CD4-positive, alpha-beta T cell treated with Interferon gamma for 1 hour (primary cell): ENCODE data around the gene UBE2D3.

Experiments used
- DNase-seq: peaks from one replicate; pipeline ENCODE4 v3.0.0-alpha.2; 2020

UBE2D3 gene

GRCh38 chr4:102787944-102788343, 39.4 kb downstream of the UBE2D3 start:
- no peak for DNase-seq

GRCh38 chr4:102787096-102787881, 40.1 kb downstream of the UBE2D3 start:
- no peak for DNase-seq

GRCh38 chr4:102786279-102786678, 41.1 kb downstream of the UBE2D3 start:
- no peak for DNase-seq

GRCh38 chr4:102783006-102783405, 44.3 kb downstream of the UBE2D3 start:
- no peak for DNase-seq

GRCh38 chr4:102781570-102781969, 45.8 kb downstream of the UBE2D3 start:
- no peak for DNase-seq

- DNase-seq, result no peak
Measured at GRCh38 chr4:102780476-102781144, 46.7 kb downstream of the UBE2D3 start.

- DNase-seq, result no peak
Measured at GRCh38 chr4:102779204-102779603, 48.1 kb downstream of the UBE2D3 start.

- no peak for DNase-seq
Measured at GRCh38 chr4:102778720-102779119, 48.6 kb downstream of the UBE2D3 start.

- DNase-seq, result no peak
Measured at GRCh38 chr4:102775805-102776204, 51.5 kb downstream of the UBE2D3 start.

GRCh38 chr4:102774254-102774653, 53.1 kb downstream of the UBE2D3 start:
- no peak for DNase-seq

GRCh38 chr4:102772738-102773340, 54.5 kb downstream of the UBE2D3 start:
- no peak for DNase-seq

GRCh38 chr4:102764901-102765300, 62.5 kb downstream of the UBE2D3 start:
- DNase-seq, result no peak

- no peak for DNase-seq
Measured at GRCh38 chr4:102761906-102762305, 65.4 kb downstream of the UBE2D3 start.

GRCh38 chr4:102761296-102761701, 66.1 kb downstream of the UBE2D3 start:
- DNase-seq, result peak; percentile 4

- DNase-seq, result peak; percentile 83
Measured at GRCh38 chr4:102760645-102761295, 66.6 kb downstream of the UBE2D3 start, which contains the start of gene MANBA. Gene MANBA, minus strand, starts transcription at chr4:102760968. Its CDS starts 74 bp downstream, at chr4:102760894.

GRCh38 chr4:102759831-102760644, 67.3 kb downstream of the UBE2D3 start:
- peak; percentile 86 for DNase-seq

GRCh38 chr4:102758241-102759160, 68.8 kb downstream of the UBE2D3 start:
- no peak for DNase-seq

- no peak for DNase-seq
Measured at GRCh38 chr4:102757681-102758080, 69.7 kb downstream of the UBE2D3 start.

- no peak for DNase-seq
Measured at GRCh38 chr4:102754044-102754443, 73.3 kb downstream of the UBE2D3 start.

GRCh38 chr4:102751941-102752340, 75.4 kb downstream of the UBE2D3 start:
- DNase-seq, result no peak
